HepG2 (cell line): ENCODE results near the gene CDC42EP3. TPM values are rescaled to one million over a fixed set of nuclear protein-coding genes. Genes with fewer than 3 reads are reported as not detected.

Experiments
- ATAC-seq: fragments of 200-7000 bp; cut with Tn5 transposase; 3 replicates; pipeline ENCODE4 v1.9.1; 2020; ENCODE audit warnings: mild to moderate bottlenecking, moderate library complexity
- BruUV-seq: library from RNA; stranded (reverse); fragments of 400-500 nt; replicated peaks from 2 replicates; lab custom pipeline; 2021; lab: Mats Ljungman, UMichigan
- CTCF ChIA-PET: fragments of 300-600 bp; formaldehyde crosslinking; extraction: SDS; loops from one replicate; lab custom pipeline; 2021; ENCODE audit warnings: low total read pairs, inconsistent platforms, low intra/inter-chr PET ratio; lab: Yijun Ruan, JAX
- POLR2A ChIA-PET: fragments of 350-600 bp; sonication (Branson Sonifier 250); formaldehyde crosslinking; loops from one replicate; lab custom pipeline; 2020; ENCODE audit warnings: antibody characterized with exemption, inconsistent platforms; lab: Yijun Ruan, JAX
- DNase-seq: peaks from one replicate; pipeline ENCODE4 v3.0.0-alpha.2; 2015; ENCODE audit warnings: low spot score
- FAIRE-seq: peaks from 3 replicates; lab custom pipeline; 2011; peaks lifted over from hg19 to GRCh38; lab: Jason Lieb, UNC
- H2AFZ ChIP-seq: one replicate; pipeline ENCODE4 v1.6.1; 2011; ENCODE audit warnings: low read length, inconsistent platforms
- H3K27ac ChIP-seq: fragments of 300-600 bp; 3 replicates; pipeline ENCODE4 v1.8.0; 2011; ENCODE audit warnings: mixed run types, mild to moderate bottlenecking, mixed read lengths, low read length, inconsistent platforms; ENCODE audit not compliant: insufficient read depth; ENCODE audit errors: extremely low read length
- H3K27me3 ChIP-seq, 2 experiments: fragments of 200-600 bp in 1 of 2; 2 replicates in 1 of 2; 3 replicates in 1 of 2; pipeline versions ENCODE4 v1.6.0 to v1.8.0; 2011; ENCODE audit warnings: low read length in 2 of 2, mild to moderate bottlenecking in 2 of 2, moderate library complexity in 2 of 2, inconsistent platforms in 1 of 2; ENCODE audit not compliant: insufficient read depth in 2 of 2, control insufficient read depth in 1 of 2
- H3K36me3 ChIP-seq, 2 experiments: fragments of 200-600 bp in 1 of 2; replicated peaks in 1 of 2; 2 replicates in 1 of 2; 3 replicates in 1 of 2; pipeline versions ENCODE4 v1.5.1 to v1.8.0; 2011; ENCODE audit warnings: low read length in 2 of 2, inconsistent platforms in 1 of 2; ENCODE audit not compliant: insufficient read depth in 2 of 2, control insufficient read depth in 1 of 2
- H3K4me1 ChIP-seq: 2 replicates; pipeline ENCODE4 v1.5.1; 2012; ENCODE audit warnings: low read length, inconsistent platforms; ENCODE audit not compliant: insufficient read depth
- H3K4me2 ChIP-seq: 2 replicates; pipeline ENCODE4 v1.6.0; 2011; ENCODE audit warnings: low read depth, low read length, inconsistent platforms
- H3K4me3 ChIP-seq, 3 experiments: fragments of 200-600 bp in 1 of 3; sonication (generic), shearing (Covaris generic) in 1 of 3; replicated peaks in 1 of 3; 2 replicates each; pipeline ENCODE4 v1.5.1; 2011 to 2016; ENCODE audit warnings: low read length in 3 of 3, inconsistent platforms in 2 of 3, low read depth in 2 of 3, mild to moderate bottlenecking in 2 of 3, control low read depth in 1 of 3, mixed read lengths in 1 of 3; ENCODE audit not compliant: insufficient read depth in 1 of 3
- H3K79me2 ChIP-seq: one replicate; pipeline ENCODE4 v1.6.1; 2011; ENCODE audit warnings: low read length, inconsistent platforms; ENCODE audit not compliant: insufficient read depth
- H3K9ac ChIP-seq: 2 replicates; pipeline ENCODE4 v1.6.0; 2011; ENCODE audit warnings: mild to moderate bottlenecking, low read depth, low read length, inconsistent platforms; ENCODE audit not compliant: insufficient read depth
- H3K9me3 ChIP-seq: 2 replicates; pipeline ENCODE4 v1.5.1; 2012; ENCODE audit warnings: mild to moderate bottlenecking, low read length
- H4K20me1 ChIP-seq: 2 replicates; pipeline ENCODE4 v1.6.0; 2011; ENCODE audit warnings: inconsistent platforms, mild to moderate bottlenecking, low read length, moderate library complexity; ENCODE audit not compliant: insufficient read depth
- MEIS1 ChIP-seq: sonication (generic); formaldehyde crosslinking; IDR thresholded peaks from 2 replicates; pipeline ENCODE4 v1.9.0; 2021; ENCODE audit warnings: mild to moderate bottlenecking, missing genetic modification reagents, moderate library complexity, borderline replicate concordance
- RBFOX2 ChIP-seq: fragments of 200-400 bp; formaldehyde crosslinking; IDR thresholded peaks from 2 replicates; pipeline ENCODE4 v1.6.1; 2017; ENCODE audit warnings: low read depth, mild to moderate bottlenecking, low read length
- USF2 ChIP-seq, 2 experiments: sonication (generic) in 1 of 2; formaldehyde crosslinking in 1 of 2; IDR thresholded peaks; 2 replicates each; pipeline versions ENCODE4 v1.5.1 to v1.6.1; 2011 to 2020; ENCODE audit warnings: borderline replicate concordance in 1 of 2, low read depth in 1 of 2, low read length in 1 of 2, mild to moderate bottlenecking in 1 of 2, missing genetic modification reagents in 1 of 2, moderate library complexity in 1 of 2
- WGBS: methylation state at CpG from one replicate; pipeline ENCODE4 v1.1.6; 2017; ENCODE audit warnings: low lambda C conversion rate; 5-methylcytosine and 5-hydroxymethylcytosine counted together
- in situ Hi-C: cut with HindIII; loops from 2 replicates; pipeline ENCODE4 v1.10.0; 2017; ENCODE audit warnings: low pct_unique_long_range_greater_than_20kb; ENCODE audit not compliant: extremely low pct_ligation_motif_present
- intact Hi-C: fragments of 100-400 bp; cut with micrococcal nuclease; formaldehyde crosslinking; loops from one replicate; pipeline ENCODE4 v1.10.0; 2022; ENCODE audit not compliant: unreplicated experiment
- polyA plus RNA-seq, 8 experiments: library from polyadenylated mRNA; depleted of rRNA in 3 of 8; stranded (reverse) in 7 of 8; unstranded in 1 of 8; fragments of >200 nt; fragmentation: Illumina TruSeq in 4 of 8; extraction: Trizol in 4 of 8; gene quantifications; 2 replicates each; pipeline versions ENCODE4 v1.2.1 to v1.2.3, GENCODE V29; 2011 to 2016; ENCODE audit warnings: low read depth in 4 of 8, missing spikeins in 1 of 8, mixed read lengths in 1 of 8; ENCODE audit not compliant: insufficient read depth in 1 of 8
- total RNA-seq, 5 experiments: library from RNA; depleted of rRNA; stranded (reverse); fragments of >200 nt; fragmentation: Illumina TruSeq; extraction: Trizol; gene quantifications; 2 replicates each; pipeline ENCODE4 v1.2.3, GENCODE V29; 2016; ENCODE audit warnings: low read depth in 1 of 5
- TF ChIP-seq, protein P1 (sequence below): sonication (generic); formaldehyde crosslinking; IDR thresholded peaks from 2 replicates; pipeline ENCODE4 v1.4.0; 2020; ENCODE audit warnings: missing genetic modification reagents, borderline replicate concordance

The CDC42EP3 gene
- total and polyA plus RNA-seq, 2 of the 13 experiments (the other 11 are each of a cell fraction or from before 2014, with no cell fraction given), result 0.01 TPM; not detected in 1

DNA sequence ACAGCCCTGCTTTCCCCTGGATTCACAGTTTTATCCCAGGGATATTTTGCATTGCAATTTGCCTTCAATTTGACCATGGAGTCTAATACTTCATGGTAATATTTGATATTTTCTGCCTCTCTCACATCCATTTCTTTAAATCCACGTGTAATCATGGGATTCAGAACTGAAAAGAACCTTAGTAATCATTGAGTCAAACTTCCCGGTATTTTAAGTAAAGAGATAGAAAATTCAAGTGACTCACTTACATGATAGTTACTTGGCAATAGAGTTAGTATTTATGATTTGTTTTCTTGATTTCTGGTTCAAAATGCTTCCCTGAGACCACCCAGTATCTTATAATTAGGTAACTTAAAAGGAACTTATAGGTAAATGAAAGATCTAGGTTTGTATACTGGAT, 33.7 kb upstream of the CDC42EP3 start:
- Histone ChIP-seq H2AFZ (no peak overlapping the region), H3K79me2 (no peaks in the 10 kb centered on the region), H3K4me2 (no peak overlapping the region), H3K4me1 (no peaks in the 10 kb centered on the region), H3K27me3 (no peaks in the 10 kb centered on the region), H3K4me3 (no peak overlapping the region), H4K20me1 (no peaks in the 10 kb centered on the region), H3K9me3 (no peaks in the 10 kb centered on the region), H3K36me3 (no peaks in the 10 kb centered on the region), H3K27ac (no peak overlapping the region), H3K9ac (no peak overlapping the region)
- ATAC-seq (no peak), DNase-seq (no peak), FAIRE-seq (no peak)
- 17% methylated on average over 2 of the region's 2 CpGs for WGBS
- in situ Hi-C loops (no loop called here), intact Hi-C loops (no loop called here)
- CTCF ChIA-PET, result no interaction called here
- TF ChIP-seq, protein P1, sequence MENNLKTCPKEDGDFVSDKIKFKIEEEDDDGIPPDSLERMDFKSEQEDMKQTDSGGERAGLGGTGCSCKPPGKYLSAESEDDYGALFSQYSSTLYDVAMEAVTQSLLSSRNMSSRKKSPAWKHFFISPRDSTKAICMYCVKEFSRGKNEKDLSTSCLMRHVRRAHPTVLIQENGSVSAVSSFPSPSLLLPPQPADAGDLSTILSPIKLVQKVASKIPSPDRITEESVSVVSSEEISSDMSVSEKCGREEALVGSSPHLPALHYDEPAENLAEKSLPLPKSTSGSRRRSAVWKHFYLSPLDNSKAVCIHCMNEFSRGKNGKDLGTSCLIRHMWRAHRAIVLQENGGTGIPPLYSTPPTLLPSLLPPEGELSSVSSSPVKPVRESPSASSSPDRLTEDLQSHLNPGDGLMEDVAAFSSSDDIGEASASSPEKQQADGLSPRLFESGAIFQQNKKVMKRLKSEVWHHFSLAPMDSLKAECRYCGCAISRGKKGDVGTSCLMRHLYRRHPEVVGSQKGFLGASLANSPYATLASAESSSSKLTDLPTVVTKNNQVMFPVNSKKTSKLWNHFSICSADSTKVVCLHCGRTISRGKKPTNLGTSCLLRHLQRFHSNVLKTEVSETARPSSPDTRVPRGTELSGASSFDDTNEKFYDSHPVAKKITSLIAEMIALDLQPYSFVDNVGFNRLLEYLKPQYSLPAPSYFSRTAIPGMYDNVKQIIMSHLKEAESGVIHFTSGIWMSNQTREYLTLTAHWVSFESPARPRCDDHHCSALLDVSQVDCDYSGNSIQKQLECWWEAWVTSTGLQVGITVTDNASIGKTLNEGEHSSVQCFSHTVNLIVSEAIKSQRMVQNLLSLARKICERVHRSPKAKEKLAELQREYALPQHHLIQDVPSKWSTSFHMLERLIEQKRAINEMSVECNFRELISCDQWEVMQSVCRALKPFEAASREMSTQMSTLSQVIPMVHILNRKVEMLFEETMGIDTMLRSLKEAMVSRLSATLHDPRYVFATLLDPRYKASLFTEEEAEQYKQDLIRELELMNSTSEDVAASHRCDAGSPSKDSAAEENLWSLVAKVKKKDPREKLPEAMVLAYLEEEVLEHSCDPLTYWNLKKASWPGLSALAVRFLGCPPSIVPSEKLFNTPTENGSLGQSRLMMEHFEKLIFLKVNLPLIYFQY (CRISPR knock-in tag), result no peak
- no peak for TF ChIP-seq MEIS1 (CRISPR knock-in tag)
- no peak for TF ChIP-seq USF2 (IDR thresholded peaks at IDR 0.05; ENCODE audit: low read depth, low read length)
- no peak for TF ChIP-seq USF2 (CRISPR knock-in tag; IDR thresholded peaks at IDR 0.05; ENCODE audit: borderline replicate concordance)
- no peak for TF ChIP-seq RBFOX2
- POLR2A ChIA-PET, result no interaction called here
- BruUV-seq, result no TSS peak
